Measurements from ENCODE around the gene ASIC1.

GRCh38 chr12:50041062-50041860 is 16.1 kb upstream of the ASIC1 start:
- TF ChIP-seq CTCF (IDR thresholded peaks at IDR 0.05) (no peak), EP300 (IDR thresholded peaks at IDR 0.05) (no peak), POLR2A (IDR thresholded peaks at IDR 0.05) (no peak), POLR2AphosphoS5 (IDR thresholded peaks at IDR 0.05) (no peak)

All from stomach (tissue), 4 donors.